Measurements from ENCODE around the gene ITGB1BP1.

Gene ITGB1BP1

DNA sequence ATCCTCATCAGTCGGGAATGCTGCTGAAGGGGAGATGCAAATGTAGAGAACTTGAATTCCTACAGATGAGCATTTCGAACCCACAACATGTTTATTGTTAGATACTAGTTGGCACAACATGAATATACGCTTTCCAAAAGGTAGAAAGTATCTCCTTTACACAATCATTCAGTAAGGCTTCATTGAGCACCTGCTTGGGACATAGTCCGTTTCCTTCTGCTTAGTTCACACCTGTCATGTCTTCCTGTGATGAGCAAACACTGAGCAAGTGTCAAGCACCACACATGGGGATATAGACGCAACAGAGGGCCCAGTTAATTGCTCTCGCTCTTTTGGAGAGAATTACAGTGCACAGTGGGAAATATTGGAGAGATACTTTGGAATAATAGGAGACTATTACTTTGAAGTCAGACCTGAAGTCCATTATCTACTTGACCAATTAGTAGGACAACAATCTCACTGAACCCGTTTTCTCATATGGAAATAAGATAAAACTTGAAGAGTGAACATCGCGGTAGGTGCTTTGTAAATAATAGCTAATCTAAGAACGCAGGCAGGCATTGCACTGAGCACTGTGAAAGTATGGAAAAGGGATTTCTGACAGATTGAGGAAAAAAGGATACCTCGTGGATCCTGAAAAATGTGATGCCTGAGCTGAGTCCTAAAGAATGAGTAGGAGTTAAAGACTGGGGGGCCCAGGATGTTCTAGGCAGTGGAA is 1.3 kb upstream of the ITGB1BP1 start:
- no peak for DNase-seq

DNA sequence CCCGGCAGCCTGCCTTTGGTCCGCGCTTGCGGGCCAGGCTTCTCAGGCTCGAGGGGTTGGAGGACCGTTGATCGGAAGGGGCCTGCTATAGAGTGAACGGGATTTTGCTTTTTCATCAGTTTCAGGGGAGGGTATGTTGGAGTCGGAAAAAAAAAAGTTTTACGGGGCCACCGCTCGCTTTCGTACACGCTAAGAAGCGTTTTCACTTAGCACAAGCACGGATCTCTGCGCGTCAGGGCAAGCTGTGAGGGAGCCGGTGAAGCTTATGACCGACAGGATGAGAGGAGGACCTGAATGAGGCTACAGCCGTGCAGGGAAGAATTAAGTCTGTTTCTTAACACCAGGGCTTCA is 569 bp upstream of the ITGB1BP1 start:
- no peak for DNase-seq

DNA sequence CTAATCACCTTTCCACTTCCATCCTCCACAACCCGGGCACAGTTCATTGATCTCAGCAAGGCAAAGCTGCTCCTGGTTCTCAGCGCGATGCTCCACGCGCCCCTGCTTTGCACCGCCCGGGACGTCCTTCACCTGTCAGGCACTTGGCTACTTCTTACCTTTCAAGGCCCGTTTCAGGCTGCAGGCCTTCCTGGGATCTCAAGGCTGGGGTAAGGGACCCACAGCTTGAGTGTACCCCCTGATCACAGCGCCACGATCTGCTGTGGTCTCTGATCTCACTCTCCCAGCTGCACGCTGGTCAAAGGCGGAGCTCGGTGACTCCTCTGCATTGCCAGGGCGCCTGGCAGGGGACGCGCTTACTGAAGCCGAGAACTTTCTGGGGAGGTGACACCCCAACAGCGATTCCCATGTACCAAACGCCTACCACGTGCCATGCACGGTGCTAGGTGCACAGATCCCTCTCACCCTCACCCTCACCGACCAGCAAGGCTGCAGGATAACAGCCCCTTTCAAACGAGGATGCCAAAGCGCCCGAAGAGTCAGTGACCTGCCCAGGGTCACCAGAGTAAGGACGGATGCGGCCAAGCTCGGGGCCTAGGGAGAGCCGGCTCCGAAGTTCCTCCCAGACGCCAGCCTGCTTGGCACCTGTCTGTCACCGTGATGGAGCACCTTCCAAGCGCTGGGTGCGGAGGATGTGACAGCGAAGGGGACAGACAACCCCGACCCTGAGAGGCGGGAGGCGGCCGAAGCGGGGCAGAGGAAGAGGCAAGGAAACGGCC is 818 bp downstream of the ITGB1BP1 start:
- DNase-seq = no peak

DNA sequence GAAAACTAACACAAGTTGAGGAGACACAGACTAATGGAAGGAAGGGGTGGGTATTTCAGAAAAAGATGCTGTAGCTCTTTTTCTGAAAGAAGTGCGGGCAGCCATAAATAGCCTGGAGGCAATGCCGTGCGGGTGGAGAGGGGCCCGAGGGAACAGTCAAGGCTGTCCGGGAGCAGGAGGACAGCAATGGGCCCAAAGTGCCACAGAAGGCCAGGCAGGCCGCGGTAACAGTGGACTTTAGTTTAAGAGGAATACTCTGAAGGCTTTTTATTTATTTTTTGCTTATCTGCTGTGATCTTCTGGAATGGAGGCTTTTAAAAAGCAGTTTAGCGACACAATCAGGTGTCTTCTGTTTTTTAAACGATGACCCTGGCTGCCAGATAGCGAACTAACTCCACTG is 2.8 kb downstream of the ITGB1BP1 start:
- DNase-seq = no peak

DNA sequence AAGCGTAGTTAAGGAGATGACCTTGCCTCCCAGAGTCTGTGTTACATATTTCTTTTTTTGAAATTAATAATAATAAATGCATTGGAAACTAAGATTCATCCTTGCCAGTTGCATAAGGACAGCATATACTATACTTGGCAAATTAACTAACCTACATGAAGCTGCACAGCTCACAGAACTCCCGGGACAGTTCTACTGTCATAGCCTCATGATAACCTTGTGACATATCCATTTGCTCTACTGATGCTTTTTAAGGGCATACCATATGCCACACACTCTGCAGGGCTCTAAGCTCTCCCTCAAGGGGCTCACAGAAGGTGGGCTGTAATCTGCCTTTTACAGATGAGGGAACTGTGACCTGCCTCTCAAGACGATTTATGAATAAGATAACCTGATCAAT is 3.8 kb downstream of the ITGB1BP1 start:
- DNase-seq = no peak

DNA sequence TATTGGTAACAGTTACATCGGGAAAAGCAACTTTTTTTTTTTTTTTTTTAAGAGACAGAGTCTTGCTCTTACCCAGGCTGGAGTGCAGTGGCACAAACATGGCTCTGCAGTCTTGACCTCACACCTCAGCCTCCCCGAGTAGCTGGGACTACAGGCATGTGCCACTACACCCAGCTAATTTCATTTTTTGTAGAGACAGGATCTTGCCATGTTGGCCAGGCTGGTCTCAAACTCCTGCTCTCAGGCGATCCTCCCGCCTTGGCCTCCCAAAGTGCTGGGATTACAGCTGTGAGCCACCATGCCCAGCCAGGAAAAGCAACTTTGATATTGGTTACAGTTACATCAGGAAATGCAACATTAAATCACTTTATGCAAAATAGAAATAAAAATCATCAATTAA is 4.6 kb downstream of the ITGB1BP1 start:
- DNase-seq = no peak

DNA sequence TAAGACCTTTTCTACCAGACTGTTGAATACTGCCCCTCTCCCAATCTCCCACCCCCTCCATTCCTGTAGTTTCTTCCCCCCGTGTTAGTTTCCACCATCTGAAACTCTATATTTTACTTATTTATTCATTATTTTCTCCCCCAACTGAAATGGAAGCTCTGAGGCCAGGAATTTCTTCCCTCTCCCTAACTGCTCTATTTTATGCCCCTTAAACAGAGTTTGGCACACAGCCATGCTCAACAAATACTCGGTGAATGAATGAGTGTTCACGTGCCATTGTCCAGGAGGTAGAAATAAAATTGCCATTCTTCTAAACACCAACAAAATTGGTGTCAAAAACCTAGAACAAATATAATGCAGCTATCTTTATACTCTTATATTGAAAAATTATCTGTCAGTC is 5.6 kb downstream of the ITGB1BP1 start:
- DNase-seq = no peak

DNA sequence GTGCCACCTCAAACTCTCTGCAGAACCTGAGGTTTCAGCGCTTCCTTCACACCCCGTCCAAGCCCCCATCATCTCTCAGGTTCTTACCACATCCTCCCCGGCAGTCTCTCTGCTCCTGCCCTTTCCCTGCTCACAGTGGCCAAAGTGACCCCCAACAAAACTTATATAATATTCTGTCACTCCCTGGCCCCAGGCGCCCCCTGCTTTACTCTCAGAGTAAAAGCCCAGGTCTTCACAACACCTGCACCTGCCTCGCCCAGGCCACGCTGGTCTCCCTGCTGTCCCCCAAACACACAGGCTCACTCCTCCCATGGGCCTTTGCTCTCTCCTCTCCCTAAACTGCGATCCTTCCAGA is 6.4 kb downstream of the ITGB1BP1 start:
- no peak for DNase-seq

DNA sequence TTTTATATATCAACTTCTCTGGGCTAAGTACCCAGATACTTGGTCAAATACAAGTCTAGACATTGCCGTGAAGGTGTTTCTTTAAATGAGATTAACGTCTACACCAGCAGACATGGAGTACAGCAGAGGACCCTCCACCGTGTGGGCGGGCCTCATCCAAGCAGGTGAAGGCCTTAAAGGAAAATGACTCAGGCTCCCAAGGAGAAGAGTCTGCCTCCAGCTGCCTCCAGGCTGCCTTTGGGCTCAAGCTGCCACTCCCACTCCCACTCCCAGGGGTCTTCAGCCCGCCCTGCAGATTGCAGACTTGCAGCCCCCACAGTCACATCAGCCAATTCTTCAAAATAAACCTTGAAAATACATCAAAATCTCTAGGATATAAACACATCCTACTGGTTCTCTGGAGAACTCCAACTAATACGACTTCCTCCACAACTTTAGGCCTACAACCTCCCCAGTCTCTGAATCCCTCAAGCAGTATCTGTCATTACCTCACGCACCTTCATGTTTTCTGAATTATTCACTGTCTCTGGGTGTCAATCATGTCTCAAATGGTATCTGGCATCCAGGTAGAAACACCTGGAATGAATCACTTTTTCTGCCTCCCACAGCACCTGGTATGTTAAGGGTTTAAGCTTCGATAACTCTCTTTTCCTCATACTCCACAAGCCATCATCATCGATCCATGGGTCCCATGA is 6.9 kb downstream of the ITGB1BP1 start:
- DNase-seq = no peak

DNA sequence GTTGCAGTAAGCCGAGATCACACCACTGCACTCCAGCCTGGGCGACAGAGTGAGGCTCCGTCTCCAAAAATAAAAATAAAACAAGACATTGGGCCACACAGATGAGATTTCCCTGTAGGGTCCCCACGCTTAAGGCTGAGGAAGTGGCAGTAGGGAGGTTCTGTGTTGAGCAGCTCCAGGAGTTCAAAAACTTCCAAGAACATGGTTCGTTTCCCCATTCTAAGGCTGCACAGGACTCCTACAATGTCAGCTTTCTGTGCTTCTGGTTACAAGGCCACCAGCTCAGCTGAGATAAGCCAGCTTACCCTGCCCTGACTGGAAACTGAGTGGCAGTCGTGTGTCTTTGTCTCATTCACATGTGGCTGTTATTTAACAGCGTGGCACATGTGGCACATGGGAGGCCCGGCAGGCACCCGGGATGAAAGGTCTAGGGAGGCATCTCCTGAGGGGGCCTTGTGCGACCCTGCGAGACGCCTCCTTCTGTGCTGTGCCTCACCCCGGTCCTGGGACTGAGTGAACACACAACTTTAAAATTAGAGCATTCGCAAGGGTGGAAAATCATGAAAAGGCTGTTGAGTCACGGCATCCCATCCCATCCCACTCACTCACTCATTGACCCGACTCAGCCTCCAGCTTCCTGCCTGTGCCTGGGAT is 7.7 kb downstream of the ITGB1BP1 start:
- DNase-seq = no peak

DNA sequence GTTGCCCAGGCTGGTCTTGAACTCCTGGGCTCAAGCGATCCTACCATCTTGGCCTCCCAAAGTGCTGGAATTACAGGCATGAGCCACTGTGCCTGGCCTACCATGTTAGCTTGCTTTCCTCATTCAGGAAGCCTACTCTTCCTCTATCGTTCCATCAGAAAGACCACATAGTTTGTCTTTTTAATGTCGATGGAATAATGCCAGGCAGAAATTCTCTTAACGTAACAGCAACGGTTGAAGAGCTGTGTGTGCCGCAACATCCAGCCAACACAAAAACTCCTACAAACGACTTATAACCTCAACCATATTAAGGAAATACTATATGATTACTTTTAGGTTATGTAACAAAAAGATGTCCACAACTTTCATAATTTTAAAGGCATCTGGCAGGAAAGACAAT is 10.5 kb downstream of the ITGB1BP1 start:
- no peak for DNase-seq

DNA sequence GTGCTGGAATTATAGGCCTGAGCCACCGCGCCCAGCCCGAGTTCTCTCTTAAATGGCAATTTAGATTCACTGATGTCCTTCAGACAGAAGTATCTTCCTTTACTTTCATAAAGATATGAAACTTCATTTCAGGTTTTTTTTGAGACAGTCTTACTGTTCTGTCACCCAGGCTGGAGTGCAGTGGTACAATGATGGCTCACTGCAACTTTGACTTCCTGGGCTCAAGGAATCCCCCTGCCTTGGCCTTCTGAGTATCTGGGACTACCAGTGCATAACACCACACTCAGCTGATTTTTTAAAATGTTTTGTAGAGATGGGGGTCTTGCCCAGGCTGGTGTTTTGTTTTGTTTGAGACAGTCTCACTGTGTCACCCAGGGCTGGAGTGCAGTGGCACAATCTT is 13.2 kb downstream of the ITGB1BP1 start:
- DNase-seq = no peak

DNA sequence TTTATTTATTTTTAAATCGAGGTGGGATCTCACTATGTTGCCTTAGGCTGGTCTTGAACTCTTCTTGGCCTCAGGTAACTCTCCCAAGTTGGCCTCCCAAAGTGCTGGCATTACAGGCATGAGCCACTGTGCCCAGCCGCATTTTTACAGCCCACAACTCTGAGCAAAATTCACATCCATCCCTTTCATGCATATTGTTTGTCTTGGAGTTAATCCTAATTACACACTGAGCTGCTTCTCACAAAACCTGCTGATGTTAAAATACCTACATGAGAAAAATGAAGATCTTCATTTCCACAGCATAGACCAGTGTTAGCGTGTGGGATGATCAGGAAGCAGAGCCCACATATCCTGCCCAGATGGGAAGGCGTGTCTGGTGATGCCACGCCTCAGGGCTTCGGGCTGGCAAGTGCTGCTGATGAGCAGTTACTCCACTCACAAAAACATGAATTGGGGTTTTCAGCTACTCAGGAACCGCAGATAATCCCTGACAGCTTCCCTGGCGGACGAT is 14.6 kb downstream of the ITGB1BP1 start:
- no peak for DNase-seq

DNA sequence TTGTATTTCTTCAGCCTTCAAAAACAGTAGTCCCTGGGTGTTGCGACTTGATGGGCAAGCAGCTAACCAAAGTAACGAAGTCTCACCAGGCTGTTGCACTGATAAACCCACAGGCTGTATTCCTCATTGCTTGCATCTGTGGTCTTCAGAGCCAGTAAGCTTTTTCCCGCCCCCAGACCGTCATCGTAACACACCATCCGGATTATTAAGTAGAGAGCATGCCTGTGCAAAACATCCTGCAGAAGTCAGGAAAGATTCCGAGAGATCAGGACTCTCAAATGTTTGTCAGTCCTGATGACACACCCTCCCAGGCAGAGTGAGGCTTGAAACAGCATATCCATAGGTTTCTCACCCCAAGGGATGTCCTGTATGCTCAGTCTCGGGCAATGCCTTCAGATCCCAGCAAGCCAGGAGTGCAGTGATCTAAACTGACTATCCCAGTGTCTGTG is 15.9 kb downstream of the ITGB1BP1 start:
- DNase-seq = no peak

DNA sequence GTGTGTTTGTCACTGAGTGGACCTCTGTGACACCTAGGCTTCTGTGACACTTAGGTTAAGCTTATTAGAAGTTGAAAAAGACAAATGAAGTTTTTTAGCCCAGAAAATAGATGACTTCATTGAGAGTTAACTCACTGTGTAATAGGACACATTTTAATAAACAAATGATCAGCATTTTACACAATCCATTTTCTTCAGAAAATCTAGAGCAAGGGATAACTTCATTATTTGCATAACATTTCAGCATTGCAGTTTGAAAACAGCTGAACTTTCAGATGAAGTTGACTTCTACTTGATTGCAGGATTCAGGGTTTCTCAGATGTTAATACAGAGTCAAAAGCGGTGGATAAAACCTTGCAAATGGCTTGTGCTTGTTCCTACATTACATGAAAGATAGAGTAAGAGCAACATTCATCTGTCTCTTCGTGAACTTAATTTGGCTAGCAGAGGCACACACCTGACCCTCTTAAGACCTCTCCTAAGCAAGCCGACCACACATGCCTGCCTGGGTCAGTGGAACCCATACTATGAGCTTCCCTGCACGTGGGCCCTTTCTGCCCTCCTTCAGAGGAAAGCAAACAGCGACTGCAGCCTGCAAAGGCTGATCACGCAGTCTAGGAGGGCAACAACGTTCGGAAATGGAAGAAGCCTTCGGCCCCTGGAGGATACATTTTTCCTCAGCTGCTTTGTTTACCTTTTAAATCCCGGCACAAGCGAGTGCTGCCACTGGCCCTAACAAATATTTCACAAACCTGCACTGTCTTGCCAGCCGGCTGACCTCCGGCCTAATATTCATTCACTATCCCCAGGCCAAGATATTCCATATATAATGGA is 16.6 kb downstream of the ITGB1BP1 start:
- no peak for DNase-seq

DNA sequence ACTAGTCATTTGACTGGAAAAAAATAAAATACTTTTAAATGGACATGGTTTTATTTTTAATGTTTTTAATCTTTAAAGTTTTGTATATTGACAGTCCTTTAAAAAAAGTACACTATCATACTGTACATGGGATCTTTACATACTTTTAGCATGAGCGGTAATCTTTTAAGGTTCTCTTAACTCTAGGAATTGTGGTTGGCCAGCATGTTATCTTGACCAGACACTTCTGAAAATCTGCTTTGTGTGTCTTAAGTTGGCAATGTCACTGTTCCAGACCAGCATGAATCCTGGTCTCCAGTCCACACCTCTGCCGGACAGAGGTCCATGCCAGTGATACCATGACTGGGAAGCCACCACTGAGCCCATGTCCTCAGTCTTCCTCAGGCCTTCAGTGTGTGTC is 17.7 kb downstream of the ITGB1BP1 start:
- DNase-seq = no peak

DNA sequence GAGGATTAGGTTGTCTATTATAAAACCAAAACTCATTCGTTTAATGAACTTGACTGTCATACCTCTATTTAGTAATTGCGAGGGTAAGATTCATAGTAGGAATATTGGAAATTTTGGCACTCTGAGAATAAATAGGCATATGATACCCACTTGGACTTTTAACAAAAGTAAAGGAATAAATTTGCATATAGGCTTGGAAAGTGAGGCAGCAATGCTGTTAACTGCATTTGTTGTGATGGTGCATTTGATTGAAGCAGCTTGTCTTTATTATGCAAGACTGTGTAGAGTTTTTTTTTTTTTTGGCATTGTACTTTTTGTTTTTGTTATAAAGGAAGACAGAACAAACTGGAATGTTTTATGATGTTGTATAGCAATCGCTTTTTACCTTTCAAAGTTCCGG is 18.9 kb downstream of the ITGB1BP1 start:
- no peak for DNase-seq

DNA sequence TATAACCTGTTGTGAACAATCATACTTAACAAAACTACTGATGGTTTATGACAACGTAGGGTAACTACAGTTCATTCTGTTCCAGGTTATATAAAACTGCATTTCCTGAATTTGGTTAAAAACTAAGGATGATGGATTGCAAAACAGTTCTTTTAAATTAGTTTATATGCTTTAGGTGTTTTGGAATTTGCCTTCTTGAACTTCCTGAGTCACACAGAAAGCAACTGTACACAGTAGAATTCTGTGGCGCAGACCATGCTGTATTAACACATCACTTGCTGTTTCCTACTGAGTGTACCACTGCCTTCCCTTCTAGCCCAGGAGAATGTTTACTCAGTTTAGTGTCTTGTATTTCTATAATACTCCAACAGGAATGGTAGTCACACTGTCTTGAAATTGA is 19.4 kb downstream of the ITGB1BP1 start:
- no peak for DNase-seq

DNA sequence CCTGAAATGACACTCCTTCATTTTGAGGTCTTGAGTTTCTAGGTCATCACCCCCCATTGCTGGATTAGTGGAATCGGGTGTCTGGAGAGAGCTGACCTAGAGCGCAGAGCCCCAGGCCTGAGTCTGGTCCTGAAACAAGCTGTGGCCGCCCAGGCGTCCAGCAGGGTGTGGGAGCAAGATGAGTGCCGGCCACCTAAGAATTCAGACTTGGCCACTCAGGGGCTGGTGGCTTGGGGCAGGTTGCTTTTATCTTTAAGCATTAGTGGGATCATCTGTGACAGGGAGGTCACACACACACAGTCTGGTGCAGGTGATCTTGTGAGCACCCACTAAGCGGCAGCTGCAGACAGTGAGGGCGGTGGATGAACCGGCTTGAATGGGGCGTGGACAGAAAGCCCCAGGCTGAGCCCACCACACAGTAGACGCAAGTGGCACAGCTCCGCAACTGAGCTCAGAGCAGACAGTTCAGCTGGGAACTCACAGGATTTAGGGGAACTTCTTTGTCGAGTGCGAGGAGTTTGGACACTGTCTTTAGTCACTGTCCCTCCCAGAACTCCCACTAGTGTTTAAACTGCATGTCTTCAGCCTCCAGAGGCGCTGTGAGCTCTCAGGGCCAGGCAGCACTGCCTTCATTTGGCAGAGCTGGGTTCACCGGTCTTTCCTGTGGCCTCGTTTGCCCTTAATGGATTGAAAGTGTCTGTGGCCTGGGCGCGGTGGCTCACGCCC is 21.5 kb downstream of the ITGB1BP1 start:
- no peak for DNase-seq

DNA sequence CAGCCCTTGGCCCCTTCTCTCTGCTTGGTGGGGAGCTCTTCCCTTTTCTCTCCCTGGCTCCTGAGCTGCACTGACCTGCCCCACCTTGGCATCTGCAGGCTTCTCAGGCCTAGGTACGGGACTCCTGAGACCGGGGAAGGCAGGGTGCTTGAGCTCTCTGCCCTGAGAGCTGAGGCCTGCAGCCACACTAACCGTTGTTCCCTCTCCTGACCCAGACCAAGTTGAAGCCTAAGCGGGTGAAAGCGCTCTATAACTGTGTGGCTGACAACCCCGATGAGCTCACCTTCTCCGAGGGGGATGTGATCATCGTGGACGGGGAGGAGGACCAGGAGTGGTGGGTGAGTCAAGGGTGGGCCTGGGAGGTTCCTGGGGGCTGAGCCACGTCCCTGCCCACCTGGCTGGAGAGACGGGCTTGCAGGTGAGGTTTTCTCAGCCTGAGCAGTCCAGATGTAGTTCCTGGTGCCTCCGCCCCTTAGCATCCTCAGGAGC is 22.2 kb downstream of the ITGB1BP1 start:
- no peak for DNase-seq

DNA sequence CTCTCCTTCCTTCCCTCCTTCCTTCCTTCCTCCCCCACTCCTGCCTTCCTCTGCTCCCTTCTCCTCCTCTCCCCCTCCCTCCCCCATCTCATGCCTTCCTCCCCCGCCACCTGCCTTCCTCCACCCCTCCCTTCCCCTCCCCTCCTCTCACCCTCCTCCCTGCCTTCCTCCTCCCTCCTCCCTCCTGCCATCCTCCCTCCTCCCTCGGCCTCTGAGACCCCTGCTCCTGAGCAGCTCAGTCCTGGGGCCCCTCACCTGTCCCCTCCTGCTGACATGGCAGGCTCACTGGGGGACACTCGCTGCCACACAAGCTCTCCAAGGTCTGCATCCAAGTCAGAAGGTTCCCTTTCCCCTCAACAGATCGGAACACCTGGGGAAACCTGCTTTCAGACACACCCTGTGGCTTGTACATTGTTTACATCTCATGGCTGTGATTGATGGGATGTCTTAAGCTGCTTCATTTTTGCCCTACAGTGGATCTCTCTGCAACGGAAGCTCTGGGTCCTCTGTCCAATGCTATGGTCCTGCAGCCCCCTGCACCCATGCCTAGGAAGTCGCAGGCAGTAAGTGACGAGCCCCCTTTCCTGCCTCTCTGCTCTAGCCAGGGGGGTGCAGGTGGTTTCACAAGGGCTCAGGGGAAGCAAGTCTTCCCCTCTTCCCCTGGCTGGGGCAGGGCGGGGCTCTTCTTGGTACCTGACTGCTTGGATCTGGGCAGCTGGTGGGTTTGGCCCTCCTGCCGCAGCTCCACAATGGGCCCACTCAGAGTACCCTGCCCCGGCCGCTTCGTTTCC is 22.9 kb downstream of the ITGB1BP1 start:
- DNase-seq = no peak
